SK-N-SH (cell line): ENCODE data around the gene FAHD1.

Source experiments
- EZH2phosphoT487 ChIP-seq: fragments of 200-600 bp; sonication (generic); IDR thresholded peaks from 2 replicates; pipeline ENCODE4 v1.6.1; 2017; ENCODE audit warnings: low read depth, mixed run types, mild to moderate bottlenecking, antibody characterized with exemption, moderate library complexity, borderline replicate concordance
- TF ChIP-seq, protein P1 (sequence below): IDR thresholded peaks from 2 replicates; pipeline ENCODE4 v1.6.1; 2012; ENCODE audit warnings: mild to moderate bottlenecking, low read depth, low read length, moderate library complexity

DNA sequence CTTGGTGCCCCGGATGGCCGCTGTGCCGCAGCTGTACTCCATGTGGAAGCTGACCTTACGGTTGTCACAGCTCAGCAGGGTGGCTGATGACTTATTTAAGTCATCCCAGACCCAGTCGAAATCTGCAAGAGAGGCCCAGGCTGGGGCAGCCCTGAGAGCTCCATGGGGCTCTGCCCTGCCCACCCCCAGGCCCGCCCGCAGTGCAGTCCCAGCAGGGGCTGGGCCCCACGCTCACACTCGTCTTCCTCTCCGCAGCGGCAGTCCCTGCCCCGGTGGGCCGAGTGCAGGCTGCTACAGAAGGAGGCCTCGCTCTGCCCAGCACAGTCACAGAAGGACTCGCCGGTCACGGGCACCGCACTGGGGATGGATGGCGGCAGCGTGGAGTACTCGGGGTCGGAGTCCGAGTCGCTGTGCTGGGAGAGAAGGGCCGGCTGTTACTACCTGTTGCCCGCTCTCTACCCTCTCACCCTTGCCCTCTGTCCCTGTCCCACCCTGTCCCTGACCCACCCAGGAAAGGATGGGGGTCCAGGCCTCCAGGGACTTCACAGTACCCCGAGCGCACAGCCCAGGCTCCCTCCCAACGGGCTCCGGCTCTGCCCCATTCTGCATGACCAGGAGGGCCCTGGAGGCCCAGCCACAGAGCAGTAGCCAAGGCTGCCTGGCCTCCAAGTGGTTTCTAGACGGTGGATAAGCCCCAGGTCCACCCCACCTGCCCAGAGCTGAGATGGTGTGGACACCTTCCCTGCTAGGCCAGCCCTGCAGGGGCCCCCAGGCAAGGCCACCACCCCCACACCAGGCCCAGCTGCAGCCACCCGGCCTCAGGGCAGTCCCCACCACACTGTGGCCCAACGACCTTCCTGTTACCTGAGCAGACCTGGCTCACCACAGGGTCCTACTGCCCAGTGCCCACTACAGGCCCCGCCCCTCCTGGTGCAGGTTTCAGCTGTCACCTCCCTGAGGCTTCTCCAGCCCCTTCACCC lies 48.5 kb upstream of the FAHD1 start:
- TF ChIP-seq, protein P1, sequence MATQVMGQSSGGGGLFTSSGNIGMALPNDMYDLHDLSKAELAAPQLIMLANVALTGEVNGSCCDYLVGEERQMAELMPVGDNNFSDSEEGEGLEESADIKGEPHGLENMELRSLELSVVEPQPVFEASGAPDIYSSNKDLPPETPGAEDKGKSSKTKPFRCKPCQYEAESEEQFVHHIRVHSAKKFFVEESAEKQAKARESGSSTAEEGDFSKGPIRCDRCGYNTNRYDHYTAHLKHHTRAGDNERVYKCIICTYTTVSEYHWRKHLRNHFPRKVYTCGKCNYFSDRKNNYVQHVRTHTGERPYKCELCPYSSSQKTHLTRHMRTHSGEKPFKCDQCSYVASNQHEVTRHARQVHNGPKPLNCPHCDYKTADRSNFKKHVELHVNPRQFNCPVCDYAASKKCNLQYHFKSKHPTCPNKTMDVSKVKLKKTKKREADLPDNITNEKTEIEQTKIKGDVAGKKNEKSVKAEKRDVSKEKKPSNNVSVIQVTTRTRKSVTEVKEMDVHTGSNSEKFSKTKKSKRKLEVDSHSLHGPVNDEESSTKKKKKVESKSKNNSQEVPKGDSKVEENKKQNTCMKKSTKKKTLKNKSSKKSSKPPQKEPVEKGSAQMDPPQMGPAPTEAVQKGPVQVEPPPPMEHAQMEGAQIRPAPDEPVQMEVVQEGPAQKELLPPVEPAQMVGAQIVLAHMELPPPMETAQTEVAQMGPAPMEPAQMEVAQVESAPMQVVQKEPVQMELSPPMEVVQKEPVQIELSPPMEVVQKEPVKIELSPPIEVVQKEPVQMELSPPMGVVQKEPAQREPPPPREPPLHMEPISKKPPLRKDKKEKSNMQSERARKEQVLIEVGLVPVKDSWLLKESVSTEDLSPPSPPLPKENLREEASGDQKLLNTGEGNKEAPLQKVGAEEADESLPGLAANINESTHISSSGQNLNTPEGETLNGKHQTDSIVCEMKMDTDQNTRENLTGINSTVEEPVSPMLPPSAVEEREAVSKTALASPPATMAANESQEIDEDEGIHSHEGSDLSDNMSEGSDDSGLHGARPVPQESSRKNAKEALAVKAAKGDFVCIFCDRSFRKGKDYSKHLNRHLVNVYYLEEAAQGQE = no peak
- no peak for TF ChIP-seq EZH2phosphoT487
